Stimulated activated memory B cell treated with anti-CD40 and anti-IgM and Interleukin-4, amounts not matched to agents 10 μg/mL and 1 μg/mL and 100 μg/mL, for 72 hours (primary cell): Measurements from ENCODE around the gene OSGEPL1.
"Not testable (repeated sequence)": the region's sequence is repeated elsewhere in the genome, so short reads cannot be mapped to it uniquely, and the experiment has no call there.

Experiments used
- ATAC-seq: fragments of 150-1000 bp; cut with Tn5 transposase; 2 replicates; pipeline ENCODE4 v1.10.0; 2021
- H3K27ac Mint-ChIP-seq: one replicate; pipeline ENCODE4 v1.8.0; 2022; ENCODE audit warnings: mild to moderate bottlenecking, mixed read lengths
- H3K27me3 Mint-ChIP-seq: one replicate; pipeline ENCODE4 v1.8.0; 2022; ENCODE audit warnings: mixed read lengths
- H3K36me3 Mint-ChIP-seq: one replicate; pipeline ENCODE4 v1.8.0; 2022; ENCODE audit warnings: mixed read lengths
- H3K4me1 Mint-ChIP-seq: one replicate; pipeline ENCODE4 v1.8.0; 2022; ENCODE audit warnings: mixed read lengths
- H3K4me3 Mint-ChIP-seq: one replicate; pipeline ENCODE4 v1.8.0; 2022; ENCODE audit warnings: mild to moderate bottlenecking, moderate library complexity, mixed read lengths
- H3K9me3 Mint-ChIP-seq: one replicate; pipeline ENCODE4 v1.8.0; 2022; ENCODE audit warnings: mixed read lengths

OSGEPL1 gene

GRCh38 chr2:189763908-189764661, 1.5 kb upstream of the OSGEPL1 start:
- no peak for ATAC-seq
- H3K9me3 Mint-ChIP-seq, result no peaks in the 10 kb centered on the region
- peak overlapping the region; percentile 97 for H3K27ac Mint-ChIP-seq
- H3K4me3 Mint-ChIP-seq, result no peak overlapping the region
- H3K36me3 Mint-ChIP-seq, result peaks cover 6% of the 10 kb centered on the region
- peaks cover 7% of the 10 kb centered on the region for H3K4me1 Mint-ChIP-seq
- H3K27me3 Mint-ChIP-seq, result no peaks in the 10 kb centered on the region

- Mint-ChIP-seq H3K27me3 (no peaks in the 10 kb centered on the region), H3K27ac (peak overlapping the region; percentile 97), H3K4me1 (peaks cover 7% of the 10 kb centered on the region), H3K9me3 (no peaks in the 10 kb centered on the region), H3K36me3 (peaks cover 10% of the 10 kb centered on the region), H3K4me3 (peak overlapping the region; percentile 94)
- no peak for ATAC-seq
Measured at GRCh38 chr2:189762229-189762550, 402 bp downstream of the OSGEPL1 start.

GRCh38 chr2:189760154-189760553, 2.4 kb downstream of the OSGEPL1 start:
- not testable (repeated sequence) for H3K27me3 Mint-ChIP-seq, H3K9me3 Mint-ChIP-seq, H3K4me1 Mint-ChIP-seq, ATAC-seq, H3K27ac Mint-ChIP-seq, H3K4me3 Mint-ChIP-seq
- H3K36me3 Mint-ChIP-seq, result peaks cover 10% of the 10 kb centered on the region

GRCh38 chr2:189756311-189756952, 6.2 kb downstream of the OSGEPL1 start:
- Mint-ChIP-seq H3K9me3 (no peaks in the 10 kb centered on the region), H3K4me3 (no peak overlapping the region), H3K27me3 (no peaks in the 10 kb centered on the region), H3K27ac (no peak overlapping the region), H3K4me1 (no peaks in the 10 kb centered on the region), H3K36me3 (peaks cover 10% of the 10 kb centered on the region)
- ATAC-seq, result no peak

GRCh38 chr2:189751080-189751658, 11.4 kb downstream of the OSGEPL1 start:
- H3K27ac Mint-ChIP-seq, result no peak overlapping the region
- H3K36me3 Mint-ChIP-seq, result no peaks in the 10 kb centered on the region
- ATAC-seq, result no peak
- no peaks in the 10 kb centered on the region for H3K9me3 Mint-ChIP-seq
- no peak overlapping the region for H3K4me3 Mint-ChIP-seq
- no peaks in the 10 kb centered on the region for H3K4me1 Mint-ChIP-seq
- H3K27me3 Mint-ChIP-seq, result no peaks in the 10 kb centered on the region

- H3K27me3 Mint-ChIP-seq, result no peaks in the 10 kb centered on the region
- no peaks in the 10 kb centered on the region for H3K9me3 Mint-ChIP-seq
- no peak overlapping the region for H3K4me3 Mint-ChIP-seq
- H3K4me1 Mint-ChIP-seq, result no peaks in the 10 kb centered on the region
- no peak for ATAC-seq
- peaks cover 7% of the 10 kb centered on the region for H3K36me3 Mint-ChIP-seq
- no peak overlapping the region for H3K27ac Mint-ChIP-seq
Measured at GRCh38 chr2:189729430-189729829, 33.2 kb downstream of the OSGEPL1 start.

GRCh38 chr2:189726849-189727248, 35.7 kb downstream of the OSGEPL1 start:
- Mint-ChIP-seq H3K9me3 (no peaks in the 10 kb centered on the region), H3K27ac (no peak overlapping the region), H3K36me3 (peaks cover 11% of the 10 kb centered on the region), H3K27me3 (no peaks in the 10 kb centered on the region), H3K4me1 (no peaks in the 10 kb centered on the region), H3K4me3 (no peak overlapping the region)
- ATAC-seq, result no peak

- Mint-ChIP-seq H3K27ac (no peak overlapping the region), H3K27me3 (no peaks in the 10 kb centered on the region), H3K4me3 (no peak overlapping the region)
Measured at GRCh38 chr2:189726271-189726670, 36.3 kb downstream of the OSGEPL1 start.

GRCh38 chr2:189723192-189723591, 39.4 kb downstream of the OSGEPL1 start:
- H3K4me1 Mint-ChIP-seq, result no peaks in the 10 kb centered on the region
- H3K4me3 Mint-ChIP-seq, result no peak overlapping the region
- peaks cover 19% of the 10 kb centered on the region for H3K36me3 Mint-ChIP-seq
- H3K27me3 Mint-ChIP-seq, result no peaks in the 10 kb centered on the region
- ATAC-seq, result no peak
- H3K27ac Mint-ChIP-seq, result no peak overlapping the region
- no peaks in the 10 kb centered on the region for H3K9me3 Mint-ChIP-seq

More at GRCh38 chr2:189726271-189726670, 36.3 kb downstream of the OSGEPL1 start:
- peaks cover 11% of the 10 kb centered on the region for H3K36me3 Mint-ChIP-seq
- no peaks in the 10 kb centered on the region for H3K4me1 Mint-ChIP-seq
- H3K9me3 Mint-ChIP-seq, result no peaks in the 10 kb centered on the region
- no peak for ATAC-seq

- peaks cover 5% of the 10 kb centered on the region for H3K9me3 Mint-ChIP-seq
- H3K27ac Mint-ChIP-seq, result no peak overlapping the region
- no peak overlapping the region for H3K4me3 Mint-ChIP-seq
- H3K4me1 Mint-ChIP-seq, result no peaks in the 10 kb centered on the region
- H3K27me3 Mint-ChIP-seq, result no peaks in the 10 kb centered on the region
- no peak for ATAC-seq
- H3K36me3 Mint-ChIP-seq, result peaks cover 19% of the 10 kb centered on the region
Measured at GRCh38 chr2:189719571-189719970, 43.0 kb downstream of the OSGEPL1 start.

GRCh38 chr2:189717593-189717992, 45.0 kb downstream of the OSGEPL1 start:
- ATAC-seq, H3K4me3 Mint-ChIP-seq, H3K27me3 Mint-ChIP-seq, H3K27ac Mint-ChIP-seq, H3K36me3 Mint-ChIP-seq, H3K9me3 Mint-ChIP-seq, H3K4me1 Mint-ChIP-seq: not testable (repeated sequence)

- no peak overlapping the region for H3K4me3 Mint-ChIP-seq
- no peak for ATAC-seq
- H3K27me3 Mint-ChIP-seq, result no peaks in the 10 kb centered on the region
Measured at GRCh38 chr2:189709501-189710221, 52.9 kb downstream of the OSGEPL1 start.

GRCh38 chr2:189702071-189702470, 60.5 kb downstream of the OSGEPL1 start:
- no peak overlapping the region for H3K27ac Mint-ChIP-seq
- peaks cover 5% of the 10 kb centered on the region for H3K4me1 Mint-ChIP-seq
- ATAC-seq, result no peak
- no peak overlapping the region for H3K4me3 Mint-ChIP-seq
- H3K27me3 Mint-ChIP-seq, result no peaks in the 10 kb centered on the region
- peaks cover 14% of the 10 kb centered on the region for H3K36me3 Mint-ChIP-seq
- H3K9me3 Mint-ChIP-seq, result no peaks in the 10 kb centered on the region

More at GRCh38 chr2:189709501-189710221, 52.9 kb downstream of the OSGEPL1 start:
- no peaks in the 10 kb centered on the region for H3K9me3 Mint-ChIP-seq
- H3K4me1 Mint-ChIP-seq, result no peaks in the 10 kb centered on the region
- peaks cover 16% of the 10 kb centered on the region for H3K36me3 Mint-ChIP-seq
- no peak overlapping the region for H3K27ac Mint-ChIP-seq

GRCh38 chr2:189700681-189701080, 61.9 kb downstream of the OSGEPL1 start:
- Mint-ChIP-seq H3K27ac (no peak overlapping the region), H3K36me3 (peaks cover 9% of the 10 kb centered on the region), H3K27me3 (no peaks in the 10 kb centered on the region), H3K4me1 (peaks cover 5% of the 10 kb centered on the region), H3K4me3 (no peak overlapping the region), H3K9me3 (no peaks in the 10 kb centered on the region)
- no peak for ATAC-seq

- H3K4me1 Mint-ChIP-seq, result peaks cover 5% of the 10 kb centered on the region
- H3K27me3 Mint-ChIP-seq, result no peaks in the 10 kb centered on the region
- H3K9me3 Mint-ChIP-seq, result no peaks in the 10 kb centered on the region
- H3K27ac Mint-ChIP-seq, result no peak overlapping the region
- peak overlapping the region; percentile 24 for H3K4me3 Mint-ChIP-seq
- peaks cover 4% of the 10 kb centered on the region for H3K36me3 Mint-ChIP-seq
- ATAC-seq, result no peak
Measured at GRCh38 chr2:189698020-189698887, 64.3 kb downstream of the OSGEPL1 start.
